GM19467 (cell line): ENCODE results near the gene GRM3.

Experiments
- ATAC-seq: cut with Tn5 transposase; IDR thresholded peaks from one replicate; pipeline ENCODE4 v1.9.1; 2021; ENCODE audit warnings: mild to moderate bottlenecking, moderate library complexity; ENCODE audit not compliant: unreplicated experiment

Gene GRM3

GRCh38 chr7:86884152-86884551 lies 240.4 kb downstream of the GRM3 start:
- ATAC-seq: no peak

GRCh38 chr7:86889501-86889900 lies 245.8 kb downstream of the GRM3 start:
- ATAC-seq: no peak

- no peak for ATAC-seq
Observed at GRCh38 chr7:86898171-86898570, 254.5 kb downstream of the GRM3 start.

- ATAC-seq: no peak
Observed at GRCh38 chr7:86900886-86901285, 257.2 kb downstream of the GRM3 start.

- no peak for ATAC-seq
Observed at GRCh38 chr7:86904949-86905834, 261.5 kb downstream of the GRM3 start.

GRCh38 chr7:86908948-86909347 lies 265.2 kb downstream of the GRM3 start:
- no peak for ATAC-seq

GRCh38 chr7:86911659-86912058 lies 267.9 kb downstream of the GRM3 start:
- no peak for ATAC-seq

- ATAC-seq: no peak
Observed at GRCh38 chr7:86913709-86914108, 270.0 kb downstream of the GRM3 start.
